Transverse colon (tissue), 4 donors: ENCODE results near the gene P2RX5. TPM values are rescaled to one million over a fixed set of nuclear protein-coding genes. Genes with fewer than 3 reads are reported as not detected.

Experiments used
- total RNA-seq, 4 donors: library from RNA; depleted of rRNA; stranded (reverse); fragments of >200 nt; gene quantifications; one replicate each; pipeline ENCODE4 v1.1.0, GENCODE V29; 2016

P2RX5 gene
- total RNA-seq, 4 donors from 2014 or later, result 0.68 to 11.4 (median 2.1) TPM

Other genes starting within 250 kb of the P2RX5 start
- gene SPATA22, start 224.3 kb downstream of the P2RX5 start, total RNA-seq, result not detected
- 1 to 10 TPM in 3 of 4 donors, under 1 TPM in 1; 1.00 to 5.2 (median 2.9) TPM for gene ASPA, start 220.2 kb downstream of the P2RX5 start, total RNA-seq
- 1 to 10 TPM in 3 of 4 donors, under 1 TPM in 1; 0.20 to 7.1 (median 3.7) TPM for gene TRPV3, start 138.3 kb downstream of the P2RX5 start, total RNA-seq
- gene TRPV1, start 86.7 kb downstream of the P2RX5 start, total RNA-seq, result 10 to 100 TPM in 3 of 4 donors, 1 to 10 TPM in 1; 7.0 to 30.7 (median 10.7) TPM
- gene SHPK, start 59.9 kb downstream of the P2RX5 start, total RNA-seq, result 10 to 100 TPM in 3 of 4 donors, 1 to 10 TPM in 1; 9.0 to 50.9 (median 24.2) TPM
- gene CTNS, start 59.4 kb downstream of the P2RX5 start, total RNA-seq, result 10 to 100 TPM in 3 of 4 donors, 1 to 10 TPM in 1; 1.2 to 25.7 (median 18.8) TPM
- 100 to 1,000 TPM; 129 to 451 (median 202) TPM for gene TAX1BP3, start 27.6 kb downstream of the P2RX5 start, total RNA-seq
- 10 to 100 TPM in 2 of 4 donors, 1 to 10 TPM in 2; 3.0 to 24.4 (median 13.2) TPM for gene EMC6, start 27.3 kb downstream of the P2RX5 start, total RNA-seq
- 1 to 10 TPM in 1 of 4 donors, under 1 TPM in 2, not detected in 1; 0.14 to 2.4 (median 0.64) TPM for gene HASPIN, start 27.7 kb upstream of the P2RX5 start, total RNA-seq
- 10 to 100 TPM in 2 of 4 donors, 1 to 10 TPM in 2; 2.8 to 23.1 (median 14.5) TPM for gene ITGAE, start 105.0 kb upstream of the P2RX5 start, total RNA-seq
- gene NCBP3, start 150.1 kb upstream of the P2RX5 start, total RNA-seq, result 10 to 100 TPM; 28.9 to 55.6 (median 45.8) TPM
- gene CAMKK1, start 196.9 kb upstream of the P2RX5 start, total RNA-seq, result 10 to 100 TPM in 1 of 4 donors, 1 to 10 TPM in 3; 2.9 to 31.0 (median 5.0) TPM
- 10 to 100 TPM in 1 of 4 donors, 1 to 10 TPM in 2, under 1 TPM in 1; 0.82 to 11.2 (median 7.0) TPM for gene P2RX1, start 220.3 kb upstream of the P2RX5 start, total RNA-seq